Spinal cord (tissue), 10 donors: ENCODE measurements around the gene HIPK1. TPM values are rescaled to one million over a fixed set of nuclear protein-coding genes. Genes with fewer than 3 reads are reported as not detected.
A peak's percentile ranks its signal among the peaks of the same experiment; 100 is the strongest.
"Not testable (repeated sequence)": the region's sequence is repeated elsewhere in the genome, so short reads cannot be mapped to it uniquely, and the experiment has no call there.

Experiments
- DNase-seq, 6 donors: peaks; one replicate each; pipeline versions ENCODE4 v3.0.0 to v3.0.0-alpha.2; 2013 to 2015; ENCODE audit warnings: low spot score in 6 of 6, low read depth in 4 of 6
- H3K27ac ChIP-seq: one replicate; pipeline ENCODE4 v1.5.1; 2013; ENCODE audit warnings: low read depth, low read length, control low read depth
- H3K27me3 ChIP-seq: one replicate; pipeline ENCODE4 v1.6.1; 2013; ENCODE audit warnings: low read length; ENCODE audit not compliant: control insufficient read depth, insufficient read depth
- H3K36me3 ChIP-seq: one replicate; pipeline ENCODE4 v1.6.1; 2013; ENCODE audit warnings: low read length; ENCODE audit not compliant: control insufficient read depth, insufficient read depth
- H3K4me1 ChIP-seq: one replicate; pipeline ENCODE4 v1.6.1; 2013; ENCODE audit warnings: low read length; ENCODE audit not compliant: control insufficient read depth, insufficient read depth
- H3K4me3 ChIP-seq: one replicate; pipeline ENCODE4 v1.5.1; 2013; ENCODE audit warnings: low read depth, low read length, control low read depth
- H3K9me3 ChIP-seq: one replicate; pipeline ENCODE4 v1.6.1; 2013; ENCODE audit warnings: low read length; ENCODE audit not compliant: control insufficient read depth, insufficient read depth
- WGBS: methylation state at CpG from one replicate; pipeline ENCODE4 v1.1.5; 2013; ENCODE audit warnings: missing lambda C conversion rate; ENCODE audit not compliant: insufficient coverage; 5-methylcytosine and 5-hydroxymethylcytosine counted together
- polyA plus RNA-seq, 2 donors: library from polyadenylated mRNA; unstranded; fragments of 120-200 nt; gene quantifications; one replicate each; pipeline ENCODE4 v1.2.1, GENCODE V29; 2013; ENCODE audit not compliant: insufficient read length in 2 of 2
- total RNA-seq, 2 donors: library from RNA; depleted of rRNA in 1 of 2; stranded (reverse); fragments of 120-200 nt in 1 of 2; fragments of >200 nt in 1 of 2; gene quantifications; one replicate each; pipeline versions ENCODE4 v1.2.3 to v1.2.4, GENCODE V29; 2013 to 2014
- donor health status: healthy.

The HIPK1 gene
- total and polyA plus RNA-seq, 4 donors: 41.5 to 58.6 (median 50.1) TPM

DNA sequence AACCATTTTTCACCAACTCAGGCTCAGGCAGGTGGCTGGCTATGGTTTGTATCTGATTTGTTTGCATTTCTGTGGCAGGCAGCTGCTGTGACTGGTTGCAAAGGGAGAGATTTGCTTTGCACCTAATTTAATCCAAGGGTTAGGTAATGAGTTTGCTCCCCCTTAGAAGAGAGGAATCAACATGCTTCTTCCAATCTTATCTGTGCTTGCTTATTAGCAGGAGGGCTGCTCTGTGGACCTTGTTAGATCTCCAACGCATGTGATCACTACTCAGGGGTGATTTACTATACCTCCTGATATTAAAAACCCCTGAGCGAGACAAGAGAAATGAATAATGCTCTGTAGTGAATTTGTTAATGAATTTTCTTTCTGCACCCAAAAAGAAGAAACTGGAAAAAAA lies 70.7 kb downstream of the HIPK1 start:
- WGBS: no CpG with 5 or more reads among the region's 2 CpGs

DNA sequence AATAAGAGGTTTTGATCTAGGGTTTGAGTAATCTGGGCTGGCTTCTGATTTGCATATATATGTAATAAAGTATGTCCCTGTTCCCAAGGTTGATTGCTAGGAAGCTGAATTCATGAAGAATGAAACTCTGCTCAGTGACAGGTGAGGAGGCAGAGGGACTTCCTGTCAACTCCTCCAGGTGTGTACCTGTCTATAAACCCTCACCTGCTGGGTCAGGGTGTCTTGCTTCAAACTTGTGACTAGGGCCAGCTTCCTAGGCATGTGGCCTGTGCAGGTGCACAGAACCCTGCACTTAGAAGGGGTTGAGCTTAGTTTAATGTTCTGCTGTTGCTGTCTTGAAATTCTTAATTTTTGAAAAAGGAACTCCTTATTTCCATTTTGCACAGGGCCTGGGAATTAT lies 71.3 kb downstream of the HIPK1 start:
- Histone ChIP-seq H3K9me3 (peaks cover 4% of the 10 kb centered on the region), H3K4me1 (peaks cover 24% of the 10 kb centered on the region), H3K27me3 (no peaks in the 10 kb centered on the region), H3K27ac (no peak overlapping the region), H3K36me3 (no peaks in the 10 kb centered on the region), H3K4me3 (no peak overlapping the region)
- no peak for DNase-seq

More for the DNA sequence above, 70.7 kb downstream of the HIPK1 start:
- Histone ChIP-seq H3K4me3 (no peak overlapping the region), H3K4me1 (peaks cover 24% of the 10 kb centered on the region), H3K9me3 (peaks cover 8% of the 10 kb centered on the region), H3K27me3 (no peaks in the 10 kb centered on the region), H3K36me3 (no peaks in the 10 kb centered on the region), H3K27ac (no peak overlapping the region)
- DNase-seq: no peak

- peaks cover 24% of the 10 kb centered on the region for H3K4me1 ChIP-seq
- H3K27me3 ChIP-seq: no peaks in the 10 kb centered on the region
- H3K36me3 ChIP-seq: no peaks in the 10 kb centered on the region
- WGBS: 32% methylated on average over 14 of the region's 15 CpGs
- H3K4me3 ChIP-seq: no peak overlapping the region
- peak overlapping the region; percentile 62 for H3K27ac ChIP-seq
- DNase-seq: peak in 1 of 6 donors; percentile 37
- H3K9me3 ChIP-seq: no peaks in the 10 kb centered on the region
Measured at GRCh38 chr1:114002492-114003239, 73.5 kb downstream of the HIPK1 start.

- no peaks in the 10 kb centered on the region for H3K36me3 ChIP-seq
- no peak overlapping the region for H3K4me3 ChIP-seq
- DNase-seq: peak in 1 of 6 donors; percentile 27
- no peaks in the 10 kb centered on the region for H3K27me3 ChIP-seq
- no peaks in the 10 kb centered on the region for H3K9me3 ChIP-seq
- peak overlapping the region; percentile 62 for H3K27ac ChIP-seq
- H3K4me1 ChIP-seq: peaks cover 24% of the 10 kb centered on the region
- 72% methylated on average over 3 of the region's 5 CpGs for WGBS
Measured at GRCh38 chr1:114003431-114003830, 74.3 kb downstream of the HIPK1 start.

GRCh38 chr1:114006825-114007224 lies 77.7 kb downstream of the HIPK1 start:
- not testable (repeated sequence) for H3K36me3 ChIP-seq, H3K27ac ChIP-seq, H3K4me3 ChIP-seq, DNase-seq, H3K27me3 ChIP-seq, H3K9me3 ChIP-seq
- peaks cover 20% of the 10 kb centered on the region for H3K4me1 ChIP-seq
- 100% methylated on average over 1 of the region's 4 CpGs for WGBS

DNA sequence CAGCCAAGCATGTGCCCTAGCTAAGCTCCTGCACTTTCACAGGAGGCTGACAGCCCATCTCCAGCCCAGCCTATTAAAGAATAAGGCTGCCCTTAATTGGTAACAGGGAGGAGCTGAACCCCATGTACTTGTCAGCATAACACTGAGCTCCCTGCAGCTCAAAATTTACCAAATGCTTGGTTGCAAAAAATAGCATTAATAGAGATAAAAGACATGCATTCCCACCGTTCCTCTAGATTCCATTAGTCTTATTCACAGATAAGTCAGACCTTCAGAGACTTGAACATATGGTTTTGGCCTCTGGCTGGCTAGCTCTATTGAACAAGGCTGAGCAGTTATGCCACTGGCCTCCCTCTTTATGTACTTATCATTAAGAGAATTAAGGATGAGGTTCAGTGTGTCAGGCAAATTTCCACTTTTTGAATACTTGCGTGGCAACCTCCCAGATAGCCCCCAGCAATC lies 79.4 kb downstream of the HIPK1 start:
- Histone ChIP-seq H3K27me3 (no peaks in the 10 kb centered on the region), H3K9me3 (no peaks in the 10 kb centered on the region), H3K4me3 (no peak overlapping the region), H3K36me3 (no peaks in the 10 kb centered on the region), H3K27ac (no peak overlapping the region), H3K4me1 (peaks cover 3% of the 10 kb centered on the region)
- DNase-seq: no peak
- no CpG with 5 or more reads among the region's 2 CpGs for WGBS

DNA sequence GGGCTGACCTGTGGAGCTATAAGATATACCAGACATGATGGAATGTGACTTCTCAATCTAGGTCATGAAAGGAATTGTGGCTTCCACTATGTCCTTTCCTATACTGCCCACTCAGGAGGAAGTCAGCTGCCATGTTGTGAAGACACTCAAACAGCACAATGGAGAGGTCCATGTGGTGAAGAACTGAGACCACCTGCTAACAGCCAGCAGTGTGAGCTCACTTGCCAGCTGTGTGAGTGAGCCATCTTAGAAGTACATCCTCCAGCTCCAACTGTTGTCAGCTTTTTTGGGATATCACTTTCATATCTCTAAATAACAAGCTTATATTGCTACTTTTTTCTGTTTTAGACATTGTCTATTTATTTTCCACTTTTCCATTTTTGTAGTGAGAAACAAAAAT lies 79.9 kb downstream of the HIPK1 start:
- DNase-seq: no peak
- no peaks in the 10 kb centered on the region for H3K36me3 ChIP-seq
- no peaks in the 10 kb centered on the region for H3K27me3 ChIP-seq
- H3K9me3 ChIP-seq: no peaks in the 10 kb centered on the region
- H3K4me1 ChIP-seq: peaks cover under 1% of the 10 kb centered on the region
- H3K4me3 ChIP-seq: no peak overlapping the region
- no peak overlapping the region for H3K27ac ChIP-seq

DNA sequence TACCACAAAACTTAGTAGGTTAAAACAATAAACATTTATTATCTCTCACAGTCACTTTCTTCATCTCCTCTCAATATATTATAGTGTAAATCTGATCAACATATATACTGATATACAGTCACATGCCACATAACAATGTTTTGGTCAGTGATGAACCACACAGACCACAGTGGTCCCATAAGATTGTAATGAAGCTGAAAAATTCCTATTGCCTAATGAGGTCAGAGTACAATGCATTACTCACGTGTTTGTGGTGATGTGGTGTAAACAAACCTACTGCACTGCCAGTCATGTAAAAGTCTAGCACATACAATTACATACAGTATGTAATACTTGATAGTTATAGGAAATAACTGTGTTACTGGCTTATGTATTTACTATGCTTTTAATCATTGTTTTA lies 80.3 kb downstream of the HIPK1 start:
- Histone ChIP-seq H3K4me3 (no peak overlapping the region), H3K36me3 (no peaks in the 10 kb centered on the region), H3K4me1 (no peaks in the 10 kb centered on the region), H3K27me3 (no peaks in the 10 kb centered on the region), H3K27ac (no peak overlapping the region), H3K9me3 (no peaks in the 10 kb centered on the region)
- no peak for DNase-seq
- no CpG with 5 or more reads among the region's 1 CpG for WGBS

GRCh38 chr1:114010433-114011184 lies 81.5 kb downstream of the HIPK1 start:
- no CpG with 5 or more reads among the region's 9 CpGs for WGBS
- H3K4me1 ChIP-seq: no peaks in the 10 kb centered on the region
- H3K27me3 ChIP-seq: no peaks in the 10 kb centered on the region
- DNase-seq: no peak
- no peaks in the 10 kb centered on the region for H3K9me3 ChIP-seq
- H3K27ac ChIP-seq: no peak overlapping the region
- no peaks in the 10 kb centered on the region for H3K36me3 ChIP-seq
- H3K4me3 ChIP-seq: no peak overlapping the region

DNA sequence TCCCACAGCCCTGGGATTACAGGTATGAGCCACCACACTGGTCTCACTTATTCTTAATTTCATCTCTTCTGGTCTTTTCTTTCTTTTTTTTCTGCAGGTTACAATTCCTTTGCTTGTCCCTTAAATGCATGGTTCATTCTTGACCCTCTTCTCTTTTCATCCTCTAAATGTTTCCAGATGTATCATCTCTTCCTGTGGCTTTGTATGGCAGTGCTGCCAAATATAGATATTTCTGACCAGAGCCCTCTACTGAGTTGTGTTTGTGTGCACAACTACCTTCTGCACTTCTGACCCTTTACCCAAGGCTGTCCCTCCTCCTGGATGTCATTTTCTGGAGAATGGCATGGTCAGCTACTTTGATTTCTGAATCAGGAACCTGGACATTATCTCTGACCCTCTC lies 82.7 kb downstream of the HIPK1 start:
- Histone ChIP-seq H3K4me3 (no peak overlapping the region), H3K4me1 (no peaks in the 10 kb centered on the region), H3K36me3 (no peaks in the 10 kb centered on the region), H3K9me3 (no peaks in the 10 kb centered on the region), H3K27me3 (no peaks in the 10 kb centered on the region), H3K27ac (no peak overlapping the region)
- no peak for DNase-seq
